ENCODE results near the gene GAPT. TPM values are rescaled to one million over a fixed set of nuclear protein-coding genes. Genes with fewer than 3 reads are reported as not detected.

GAPT gene
- total RNA-seq, 1 donor from 2014 or later, result not detected

GRCh38 chr5:58497386-58497785 is 6.2 kb downstream of the GAPT start:
- TF ChIP-seq POLR2AphosphoS5 (IDR thresholded peaks at IDR 0.05; ENCODE audit: insufficient read depth in 1 of 2, low read depth in 1 of 2) (no peak), CTCF (IDR thresholded peaks at IDR 0.05) (no peak), POLR2A (IDR thresholded peaks at IDR 0.05) (no peak)
- intact Hi-C loops (cut with DNase I), result loop anchor here (10.0 kb wide), 1 partner anchor 357 kb away; no protein-coding TSS in a partner anchor
- H3K9me3 ChIP-seq, result no peaks in the 10 kb centered on the region

GRCh38 chr5:58497921-58498320 is 6.7 kb downstream of the GAPT start:
- no peaks in the 10 kb centered on the region for H3K9me3 ChIP-seq
- no peaks in the 10 kb centered on the region for H3K4me1 ChIP-seq
- H3K27me3 ChIP-seq, result no peaks in the 10 kb centered on the region
- DNase-seq (ENCODE audit: extremely low spot score in 2 of 2), result no peak
- no peak overlapping the region for H3K4me3 ChIP-seq
- intact Hi-C loops (cut with DNase I), result loop anchor here (10.0 kb wide), 1 partner anchor 357 kb away; no protein-coding TSS in a partner anchor
- TF ChIP-seq POLR2A (IDR thresholded peaks at IDR 0.05) (no peak), CTCF (IDR thresholded peaks at IDR 0.05) (no peak)
- H3K27ac ChIP-seq, result no peak overlapping the region
- no peaks in the 10 kb centered on the region for H3K36me3 ChIP-seq

More at GRCh38 chr5:58497386-58497785, 6.2 kb downstream of the GAPT start:
- H3K36me3 ChIP-seq, result no peaks in the 10 kb centered on the region
- H3K4me1 ChIP-seq, result no peaks in the 10 kb centered on the region
- no peak for DNase-seq (ENCODE audit: extremely low spot score in 2 of 2)
- H3K27ac ChIP-seq, result no peak overlapping the region
- H3K27me3 ChIP-seq, result no peaks in the 10 kb centered on the region
- H3K4me3 ChIP-seq, result no peak overlapping the region

- H3K27ac ChIP-seq, result no peak overlapping the region
- H3K9me3 ChIP-seq, result no peaks in the 10 kb centered on the region
- no peaks in the 10 kb centered on the region for H3K4me1 ChIP-seq
- no peak overlapping the region for H3K4me3 ChIP-seq
- TF ChIP-seq CTCF (IDR thresholded peaks at IDR 0.05) (peak in 1 of 3 experiments; percentile 69), POLR2A (IDR thresholded peaks at IDR 0.05) (no peak), POLR2AphosphoS5 (IDR thresholded peaks at IDR 0.05; ENCODE audit: insufficient read depth in 1 of 2, low read depth in 1 of 2) (no peak)
- no peak for DNase-seq (ENCODE audit: extremely low spot score in 2 of 2)
- no peaks in the 10 kb centered on the region for H3K36me3 ChIP-seq
- intact Hi-C loops (cut with DNase I), result loop anchor here (10.0 kb wide), 1 partner anchor 356 kb away; no protein-coding TSS in a partner anchor
- H3K27me3 ChIP-seq, result no peaks in the 10 kb centered on the region
Observed at GRCh38 chr5:58498340-58498942, 7.2 kb downstream of the GAPT start.

- Histone ChIP-seq H3K4me3 (no peak overlapping the region), H3K4me1 (no peaks in the 10 kb centered on the region), H3K27ac (no peak overlapping the region), H3K36me3 (no peaks in the 10 kb centered on the region), H3K27me3 (no peaks in the 10 kb centered on the region), H3K9me3 (no peaks in the 10 kb centered on the region)
- no peak for DNase-seq (ENCODE audit: extremely low spot score in 2 of 2)
- intact Hi-C loops (cut with DNase I), result loop anchor here (10.0 kb wide), 1 partner anchor 356 kb away; no protein-coding TSS in a partner anchor
- TF ChIP-seq POLR2A (IDR thresholded peaks at IDR 0.05), result no peak
- TF ChIP-seq POLR2AphosphoS5 (IDR thresholded peaks at IDR 0.05; ENCODE audit: insufficient read depth in 1 of 2, low read depth in 1 of 2), result no peak
- no peak for TF ChIP-seq CTCF (IDR thresholded peaks at IDR 0.05)
Observed at GRCh38 chr5:58499231-58499630, 8.0 kb downstream of the GAPT start.

GRCh38 chr5:58499941-58500340 is 8.7 kb downstream of the GAPT start:
- H3K27ac ChIP-seq, result no peak overlapping the region
- intact Hi-C loops (cut with DNase I), result loop anchor here (10.0 kb wide), 1 partner anchor 355 kb away; no protein-coding TSS in a partner anchor
- TF ChIP-seq POLR2A (IDR thresholded peaks at IDR 0.05) (no peak), POLR2AphosphoS5 (IDR thresholded peaks at IDR 0.05; ENCODE audit: insufficient read depth in 1 of 2, low read depth in 1 of 2) (no peak), CTCF (IDR thresholded peaks at IDR 0.05) (no peak)
- no peaks in the 10 kb centered on the region for H3K4me1 ChIP-seq
- H3K4me3 ChIP-seq, result no peak overlapping the region
- no peak for DNase-seq (ENCODE audit: extremely low spot score in 2 of 2)
- no peaks in the 10 kb centered on the region for H3K9me3 ChIP-seq
- H3K36me3 ChIP-seq, result no peaks in the 10 kb centered on the region
- no peaks in the 10 kb centered on the region for H3K27me3 ChIP-seq
